GM19239 (cell line): ENCODE measurements around the gene ADAM12.
"Not testable (repeated sequence)": the region's sequence is repeated elsewhere in the genome, so short reads cannot be mapped to it uniquely, and the experiment has no call there.

Experiments used
- DNase-seq: peaks from one replicate; pipeline ENCODE4 v3.0.0; 2011; ENCODE audit warnings: low spot score; ENCODE audit not compliant: insufficient read length
- FAIRE-seq: peaks from 2 replicates; lab custom pipeline; 2011; peaks lifted over from hg19 to GRCh38; lab: Jason Lieb, UNC

Gene ADAM12

DNA sequence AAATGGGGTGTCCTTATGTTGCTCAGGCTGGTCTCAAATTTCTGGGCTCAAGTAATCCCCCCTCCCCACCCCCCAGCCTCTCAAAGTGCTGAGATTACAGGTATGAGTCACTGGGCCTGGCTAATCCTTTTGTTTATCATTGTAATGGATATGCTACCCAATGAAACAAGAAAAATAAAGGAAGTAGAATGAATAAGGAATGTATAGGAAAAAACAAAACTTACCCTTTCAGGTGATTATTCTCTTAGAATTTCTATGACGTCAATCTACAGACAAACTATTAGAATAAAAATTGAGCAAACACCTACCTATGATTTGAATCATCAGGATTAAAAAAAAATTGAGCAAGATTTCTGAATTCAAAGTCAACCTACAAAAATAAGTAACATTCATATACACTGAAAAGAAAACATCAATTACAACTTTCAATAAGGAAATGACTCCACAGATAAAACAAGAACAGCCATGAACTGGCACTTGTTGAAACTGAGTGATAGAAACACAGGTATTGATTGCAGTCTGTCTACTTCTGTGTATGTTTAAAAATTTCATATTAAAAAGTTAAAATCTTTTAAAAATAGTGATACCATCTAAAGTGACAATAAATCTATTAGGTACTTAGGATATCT is 12.2 kb downstream of the ADAM12 start:
- FAIRE-seq (no peak), DNase-seq (no peak)

DNA sequence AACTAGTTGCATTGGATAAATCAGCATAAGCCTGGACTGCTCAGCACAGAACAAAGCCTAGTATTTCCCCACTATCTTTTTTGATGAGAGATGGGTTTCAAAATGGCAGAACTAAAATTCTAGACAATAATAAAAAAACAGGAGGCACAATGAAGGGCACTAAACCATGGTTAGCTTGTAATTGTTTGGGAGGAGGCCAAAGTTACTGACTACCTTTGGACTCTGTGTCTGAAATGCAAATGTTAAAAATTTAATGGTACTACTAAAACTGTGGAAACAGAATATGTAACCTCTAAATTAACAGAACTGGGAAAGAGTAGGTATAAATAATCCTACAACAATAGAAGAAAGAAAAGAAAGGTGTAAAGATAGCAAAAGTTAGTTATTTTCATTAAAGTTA is 13.0 kb downstream of the ADAM12 start:
- DNase-seq (no peak), FAIRE-seq (no peak)

DNA sequence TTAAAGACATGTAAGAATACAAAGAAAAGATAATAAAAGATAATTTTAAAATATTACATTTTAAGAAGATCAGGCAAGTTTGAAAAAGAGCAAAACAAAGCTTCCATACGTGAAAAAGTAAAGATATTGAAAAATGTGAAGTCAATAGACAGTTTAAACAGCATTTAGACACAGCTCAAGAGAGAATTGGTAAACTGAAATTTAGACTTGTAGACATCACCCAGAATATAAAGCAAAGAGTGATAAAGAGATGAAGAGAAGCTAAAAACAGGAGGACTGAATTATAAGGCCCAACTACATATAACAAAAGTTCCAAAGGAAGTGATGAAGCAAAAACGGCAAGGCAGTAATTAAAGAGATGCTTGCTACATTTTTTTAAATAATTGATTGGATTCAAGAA is 13.8 kb downstream of the ADAM12 start:
- FAIRE-seq (no peak), DNase-seq (no peak)

DNA sequence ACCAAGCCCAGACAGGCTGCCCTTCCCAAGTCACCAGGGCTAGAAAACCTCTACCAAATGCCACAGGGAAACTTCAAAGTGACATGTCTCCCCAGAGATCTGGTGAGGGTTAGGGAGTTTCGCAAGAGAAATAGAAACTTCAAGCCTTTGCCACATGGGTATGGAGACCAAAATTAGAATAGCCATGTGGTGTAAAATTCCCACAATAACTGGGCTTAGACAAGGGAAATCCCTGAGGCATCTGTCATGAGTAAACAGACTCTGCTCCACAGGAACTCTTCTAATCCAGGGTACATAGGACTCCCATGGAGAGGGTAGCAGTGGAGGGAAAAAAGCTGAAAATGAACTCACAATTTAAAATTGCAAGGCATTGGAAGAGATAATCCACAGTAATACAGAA is 14.3 kb downstream of the ADAM12 start:
- FAIRE-seq (no peak), DNase-seq (no peak)

DNA sequence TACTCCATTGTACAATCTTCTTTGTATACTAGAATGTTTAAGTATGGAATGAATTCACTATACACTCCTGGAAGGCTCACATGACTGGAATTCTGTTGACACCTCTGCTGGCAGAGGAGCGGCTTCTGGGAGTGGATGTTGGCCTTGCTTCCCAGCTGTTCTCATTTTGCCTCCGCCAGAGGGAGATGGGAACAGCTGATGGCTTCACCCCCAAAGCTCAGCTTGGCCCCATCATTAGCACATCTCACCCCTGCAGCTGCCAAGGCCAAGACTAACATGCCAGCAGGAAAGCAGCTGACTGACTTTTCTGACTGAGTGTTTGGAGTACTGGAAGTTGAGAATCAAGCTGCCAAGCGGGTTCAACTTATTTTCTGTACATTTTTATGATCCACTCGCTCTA is 15.1 kb downstream of the ADAM12 start:
- FAIRE-seq (no peak), DNase-seq (no peak)

DNA sequence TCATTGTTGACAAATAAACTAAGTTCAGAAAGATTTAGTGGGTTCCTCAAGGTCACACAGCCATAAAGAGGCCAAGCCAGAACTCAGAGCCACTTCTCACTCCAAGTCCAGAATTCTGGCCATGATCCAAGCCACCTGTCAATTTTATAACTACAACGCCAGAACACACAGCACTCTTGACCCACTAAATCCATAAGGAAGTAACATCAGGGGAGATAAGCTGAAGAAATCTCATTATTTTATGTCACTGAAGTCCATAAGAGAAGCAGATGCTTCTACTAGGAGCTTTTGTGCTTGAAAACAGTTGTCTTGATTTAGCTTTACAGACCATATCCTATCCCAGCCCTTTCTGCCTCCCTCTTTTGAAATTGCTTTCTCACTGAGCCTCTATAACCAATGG is 15.9 kb downstream of the ADAM12 start:
- FAIRE-seq (no peak), DNase-seq (no peak)

DNA sequence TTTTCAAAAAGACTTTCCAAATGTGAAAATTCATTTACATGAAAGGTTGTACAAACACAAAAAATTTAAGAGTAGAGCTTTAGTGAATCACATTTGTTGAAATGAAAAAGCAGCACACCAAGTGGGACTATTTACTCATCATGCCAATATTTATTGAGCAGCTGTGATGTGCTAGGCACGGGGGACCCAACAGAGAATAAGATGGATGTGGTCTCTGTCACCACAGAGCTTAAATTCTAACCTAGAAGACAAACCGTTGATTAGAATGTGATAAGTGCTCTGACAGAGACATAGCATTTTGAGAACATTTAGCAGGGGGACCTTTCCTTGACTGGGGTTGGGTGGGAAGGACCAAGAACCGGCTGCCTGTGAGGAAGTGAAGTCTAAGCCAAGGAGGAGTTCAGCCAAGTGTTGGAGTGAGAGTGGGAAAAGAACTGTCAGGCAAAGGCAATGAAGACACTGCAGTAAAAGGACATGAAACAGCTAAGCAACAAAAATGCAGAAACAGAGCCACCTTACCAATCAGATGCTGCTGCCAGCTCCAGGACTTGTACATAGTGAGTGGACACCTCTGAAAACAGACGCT is 19.1 kb downstream of the ADAM12 start:
- FAIRE-seq, result no peak
- DNase-seq, result no peak

DNA sequence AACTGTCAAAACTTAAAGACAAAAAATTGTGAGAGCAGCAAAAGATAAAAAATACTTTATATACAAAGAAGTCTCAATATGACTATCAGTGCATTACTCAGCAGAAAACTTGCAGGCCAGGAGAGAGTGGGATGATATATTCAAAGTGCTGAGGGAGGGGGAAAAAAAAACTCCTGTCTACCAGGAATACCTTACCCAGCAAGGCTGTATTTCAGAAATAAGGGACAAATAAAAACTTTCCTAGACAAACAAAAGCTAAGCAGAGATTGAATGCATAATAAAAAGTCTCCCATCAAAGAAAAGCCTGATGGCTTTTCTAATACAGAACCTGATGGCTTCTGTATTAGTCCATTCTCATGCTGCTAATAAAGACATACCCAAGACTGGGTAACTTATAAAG is 31.1 kb downstream of the ADAM12 start:
- DNase-seq (no peak), FAIRE-seq (no peak)

DNA sequence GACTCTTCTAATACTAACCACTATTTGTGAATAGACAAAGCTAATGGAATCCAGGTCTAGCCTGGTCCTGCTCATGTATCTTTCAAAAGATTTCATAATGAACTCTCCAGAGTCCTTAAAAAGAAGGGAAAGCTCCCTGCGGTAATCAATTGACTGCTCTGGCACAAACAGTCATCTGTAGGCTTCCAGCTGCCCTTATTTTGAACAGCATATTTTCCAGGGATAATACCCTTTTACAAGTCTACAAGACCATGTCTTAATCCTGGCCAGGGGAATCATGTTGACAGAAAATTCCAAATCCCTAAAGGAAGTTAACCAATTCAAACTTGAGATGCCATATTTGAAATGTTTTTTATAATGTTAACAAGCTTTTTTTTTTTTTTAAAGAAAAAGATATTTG is 34.6 kb downstream of the ADAM12 start:
- FAIRE-seq (no peak), DNase-seq (no peak)

DNA sequence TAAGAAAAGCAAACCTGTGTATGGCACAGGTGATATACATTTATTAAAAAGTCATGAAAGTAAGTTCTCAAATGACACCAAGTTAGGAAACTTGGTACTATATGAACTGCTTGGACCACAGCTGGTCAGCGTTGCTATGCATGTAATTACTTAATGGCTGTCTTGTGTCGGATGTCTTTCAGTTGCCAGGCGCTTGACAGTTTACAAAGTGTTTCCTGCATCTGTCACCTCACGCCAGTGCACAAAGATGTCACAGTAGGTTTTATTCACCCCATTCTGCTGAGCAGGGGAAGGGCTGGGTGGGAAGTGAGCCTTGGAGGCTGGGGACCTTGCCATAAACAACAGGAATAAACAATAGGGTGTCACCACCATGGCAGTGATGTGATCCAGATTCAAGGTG is 35.8 kb downstream of the ADAM12 start:
- FAIRE-seq (no peak), DNase-seq (no peak)

DNA sequence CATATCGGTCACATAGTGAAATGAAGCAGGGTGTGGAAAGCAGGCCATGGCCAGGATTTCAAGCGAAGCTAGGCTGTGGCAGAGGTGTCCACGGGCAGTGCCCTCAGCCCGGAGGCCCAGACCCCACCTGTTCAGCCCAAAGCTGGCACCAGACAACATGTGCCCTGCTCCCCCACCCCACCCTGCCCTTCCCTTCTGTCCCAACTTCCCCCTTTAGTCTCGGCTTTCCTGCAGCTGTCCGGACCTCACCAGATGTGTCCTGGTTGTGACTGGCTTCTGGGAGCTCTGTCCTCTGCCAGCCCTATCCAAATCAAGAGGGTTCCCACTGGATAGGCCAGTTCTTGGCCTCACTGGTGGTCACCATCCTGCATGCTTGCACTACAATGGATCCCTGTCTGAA is 37.3 kb downstream of the ADAM12 start:
- FAIRE-seq, result no peak
- no peak for DNase-seq

DNA sequence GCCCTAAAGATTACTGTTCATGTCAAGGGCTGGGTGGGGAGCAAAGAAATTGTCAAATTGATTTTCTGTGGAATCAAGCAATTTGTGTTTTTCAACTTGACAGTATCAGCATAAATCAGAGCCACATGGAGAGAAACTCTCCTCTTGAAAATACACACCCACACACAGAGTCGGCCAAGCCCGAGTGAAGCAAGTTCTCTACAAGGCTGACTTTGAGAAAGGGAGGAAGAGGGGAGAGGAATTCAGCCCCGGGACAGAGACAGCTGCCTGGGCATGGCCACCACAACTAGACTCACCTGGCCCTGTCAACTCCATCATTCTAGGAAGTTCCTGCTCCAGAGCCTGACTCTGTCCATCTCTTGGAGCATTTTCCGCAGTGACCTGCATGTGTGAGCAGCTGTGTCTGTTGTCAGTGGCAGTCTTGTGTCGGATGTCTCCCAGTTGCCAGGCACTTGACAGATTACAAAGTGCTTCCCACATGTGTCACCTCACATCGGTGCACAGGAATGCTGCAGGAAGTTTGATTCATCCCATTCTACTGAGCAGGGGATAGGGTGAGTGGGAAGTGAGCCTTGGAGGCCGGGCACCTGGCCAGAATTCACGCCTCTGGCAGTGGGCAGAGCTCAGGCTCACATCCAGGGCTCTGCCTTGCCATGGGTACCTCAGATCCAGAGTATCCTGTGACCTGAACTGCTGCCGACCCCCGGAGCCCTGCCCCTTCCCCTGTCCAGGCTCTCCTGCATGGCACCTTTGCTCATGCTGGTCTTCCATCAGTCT is 37.9 kb downstream of the ADAM12 start:
- FAIRE-seq, result no peak
- no peak for DNase-seq

DNA sequence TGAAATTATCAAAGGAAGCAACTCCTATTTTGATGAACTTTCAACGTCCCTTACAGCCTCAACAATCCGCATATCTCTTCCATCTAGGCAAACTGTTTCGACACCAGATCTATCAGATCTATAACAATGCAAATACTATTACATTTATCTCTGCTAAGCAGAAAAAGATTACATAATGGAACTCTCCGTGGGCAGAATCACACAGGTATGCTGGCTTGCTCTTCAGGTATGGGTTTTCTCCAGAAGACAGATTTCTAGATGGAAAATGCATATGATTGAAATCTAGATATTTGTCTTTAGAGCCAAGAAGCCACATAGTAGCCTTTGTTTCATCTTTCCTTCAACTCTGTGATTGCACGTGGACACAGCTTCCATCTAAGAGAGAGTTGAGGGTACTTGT is 38.6 kb downstream of the ADAM12 start:
- no peak for DNase-seq
- FAIRE-seq, result no peak

DNA sequence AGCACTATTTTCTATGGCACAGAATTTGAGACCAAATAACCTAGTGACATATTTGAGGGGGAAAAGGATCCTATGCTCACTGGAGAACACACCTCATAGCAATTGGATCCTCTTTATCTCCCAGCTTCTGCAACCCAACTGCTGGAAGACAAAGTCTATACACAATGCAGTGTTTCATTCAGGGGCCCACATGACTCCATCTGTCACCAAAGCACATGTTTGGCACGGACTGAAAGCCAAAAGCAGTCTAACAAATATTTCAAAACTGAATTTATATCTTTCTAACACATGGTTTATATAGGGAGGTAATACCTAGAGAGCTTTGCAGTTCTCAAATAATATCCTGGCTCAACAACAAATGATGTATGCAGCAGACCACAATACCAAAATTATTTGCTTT is 39.2 kb downstream of the ADAM12 start:
- FAIRE-seq, result no peak
- DNase-seq, result no peak

DNA sequence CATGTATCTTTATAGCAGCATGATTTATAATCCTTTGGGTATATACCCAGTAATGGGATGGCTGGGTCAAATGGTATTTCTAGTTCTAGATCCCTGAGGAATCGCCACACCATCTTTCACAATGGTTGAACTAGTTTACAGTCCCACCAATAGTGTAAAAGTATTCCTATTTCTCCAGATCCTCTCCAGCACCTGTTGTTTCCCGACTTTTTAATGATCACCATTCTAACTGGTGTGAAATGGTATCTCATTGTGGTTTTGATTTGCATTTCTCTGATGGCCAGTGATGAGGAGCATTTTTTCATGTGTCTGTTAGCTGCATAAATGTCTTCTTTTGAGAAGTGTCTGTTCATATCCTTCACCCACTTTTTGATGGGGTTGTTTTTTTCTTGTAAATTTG is 44.8 kb downstream of the ADAM12 start:
- not testable (repeated sequence) for FAIRE-seq, DNase-seq

DNA sequence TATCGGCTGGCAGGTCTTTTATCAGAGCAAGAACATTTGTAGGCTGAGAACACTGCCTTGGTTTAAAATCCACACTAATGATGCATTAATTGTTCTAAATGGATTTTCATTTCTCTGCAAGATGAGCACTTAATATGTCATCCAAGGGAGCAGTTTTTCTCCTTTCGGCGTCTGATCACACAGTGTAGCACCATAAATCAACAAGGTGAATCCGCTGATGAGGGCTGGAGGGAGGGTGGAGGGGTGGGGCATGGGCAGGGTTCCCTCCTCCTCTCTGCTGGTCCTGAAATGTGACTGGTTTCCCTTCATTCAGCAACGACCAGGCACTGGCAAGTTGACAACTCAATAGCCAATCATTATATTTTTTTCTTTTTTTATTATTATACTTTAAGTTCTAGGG is 45.6 kb downstream of the ADAM12 start:
- no peak for FAIRE-seq
- no peak for DNase-seq

DNA sequence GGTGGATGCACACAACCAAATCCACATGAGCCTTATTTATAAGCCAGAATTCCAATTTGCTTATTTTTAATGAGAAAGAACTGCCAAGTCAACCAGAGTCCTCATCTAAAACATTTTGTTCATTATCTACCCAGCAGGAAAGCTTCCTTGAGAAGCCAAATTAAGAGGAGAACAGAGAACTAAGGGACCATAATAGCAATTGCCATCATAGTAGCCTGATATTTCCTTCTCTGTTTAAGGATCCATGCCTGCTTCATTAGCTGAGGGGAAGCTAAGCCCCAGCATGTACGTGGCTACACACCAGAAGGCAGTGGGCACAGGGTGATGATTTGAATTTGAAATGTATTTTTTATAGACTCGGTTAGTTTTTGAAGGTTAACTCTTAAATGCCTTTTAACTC is 46.8 kb downstream of the ADAM12 start:
- no peak for FAIRE-seq

DNA sequence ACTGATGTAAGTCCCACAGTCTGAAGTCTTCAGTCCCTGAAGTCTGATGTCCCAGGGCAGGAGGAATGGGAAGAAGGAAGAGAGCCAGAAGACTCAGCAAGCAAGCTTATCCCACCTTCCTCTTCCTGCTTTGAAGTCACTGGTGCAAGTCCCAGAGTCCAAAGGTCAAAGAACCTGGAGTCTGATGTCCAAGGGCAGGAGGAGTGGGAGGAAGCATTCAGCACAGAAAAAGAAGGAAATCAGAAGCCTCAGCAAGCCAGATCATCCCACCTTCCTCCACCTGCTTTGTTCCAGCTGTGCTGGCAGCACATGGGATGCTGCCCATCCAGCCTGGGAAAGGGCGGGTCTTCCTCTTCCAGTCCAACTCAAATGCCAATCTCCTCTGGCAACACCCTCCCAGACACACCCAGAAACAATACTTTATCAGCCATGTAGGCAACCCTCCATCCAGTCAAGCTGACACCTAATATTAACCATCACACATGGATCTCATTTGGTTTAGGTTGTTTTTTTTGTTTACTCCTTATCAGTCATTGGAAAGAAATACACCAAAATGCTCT is 50.9 kb downstream of the ADAM12 start:
- FAIRE-seq, result no peak
- no peak for DNase-seq

More for the DNA sequence above, 46.8 kb downstream of the ADAM12 start:
- DNase-seq, result no peak

DNA sequence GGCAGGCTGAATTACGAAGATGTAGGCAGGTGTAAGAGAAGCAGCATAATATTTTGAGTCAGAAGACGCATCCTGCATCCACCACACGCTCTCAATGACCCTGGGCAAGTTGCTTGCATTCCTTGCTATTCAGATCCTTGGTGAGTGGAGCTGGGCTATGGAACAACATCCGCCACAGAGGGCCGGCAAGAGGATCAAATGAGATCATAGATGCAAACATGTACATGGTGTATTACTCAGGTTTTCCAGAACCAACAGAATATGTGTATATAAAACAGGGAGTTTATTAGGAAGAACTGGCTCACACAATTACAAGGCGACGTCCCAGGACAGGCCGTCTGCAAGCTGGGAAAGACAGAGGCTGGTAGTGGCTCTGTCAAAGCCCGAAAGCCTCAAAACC is 51.5 kb downstream of the ADAM12 start:
- no peak for FAIRE-seq
- DNase-seq, result no peak

DNA sequence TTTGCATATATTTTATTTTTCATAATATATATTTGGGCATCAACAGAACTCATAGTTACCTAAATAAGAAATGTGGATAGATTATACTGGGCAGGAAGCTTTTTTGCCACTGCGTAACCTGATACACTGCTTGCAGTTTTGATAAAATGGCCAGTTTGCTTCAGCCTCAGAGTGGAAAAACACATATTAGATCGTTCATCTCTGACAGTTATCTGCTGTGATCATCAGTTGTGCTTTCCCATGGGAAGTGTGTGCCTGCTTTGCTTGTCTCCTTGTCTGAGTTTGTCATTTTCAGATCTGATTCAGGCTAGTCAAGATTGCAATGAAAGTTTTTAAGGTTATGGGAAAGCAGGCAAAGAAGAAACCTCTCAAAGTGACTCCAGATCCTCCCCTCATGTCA is 54.0 kb downstream of the ADAM12 start:
- FAIRE-seq (no peak), DNase-seq (no peak)

DNA sequence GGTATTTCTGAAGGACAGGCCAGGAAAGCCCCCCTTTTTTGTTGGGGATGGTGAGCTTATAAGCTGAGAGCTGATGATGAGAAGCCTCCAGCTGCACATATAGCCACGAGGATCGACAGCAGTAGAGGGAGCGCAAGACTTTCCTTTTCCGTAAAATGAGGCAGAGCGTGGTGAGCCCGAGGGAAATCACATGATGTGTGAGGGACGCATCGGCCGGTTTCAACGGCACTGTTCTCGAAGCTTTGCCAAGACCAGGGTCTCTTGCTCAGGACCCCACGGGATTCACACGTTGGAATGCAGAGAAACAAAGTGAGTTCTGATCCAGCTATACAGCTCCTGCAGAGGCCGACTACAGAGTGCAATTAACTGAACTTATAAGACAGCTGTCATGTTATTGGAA is 55.7 kb downstream of the ADAM12 start:
- DNase-seq (no peak), FAIRE-seq (no peak)
